Left cardiac atrium (tissue), 4 donors: ENCODE data around the gene R3HCC1L. TPM values are rescaled to one million over a fixed set of nuclear protein-coding genes. Genes with fewer than 3 reads are reported as not detected.
"Not testable (repeated sequence)": the region's sequence is repeated elsewhere in the genome, so short reads cannot be mapped to it uniquely, and the experiment has no call there.

Source experiments
- ATAC-seq, 2 donors: fragments of 200-7000 bp; cut with Tn5 transposase; one replicate each; pipeline ENCODE4 v1.9.1; 2020; ENCODE audit warnings: mild to moderate bottlenecking in 2 of 2, moderate library complexity in 2 of 2
- DNase-seq: peaks from one replicate; pipeline ENCODE4 v3.0.0-alpha.2; 2020
- intact Hi-C, 2 donors: fragments of 100-400 bp; cut with DNase I; formaldehyde crosslinking; loops; one replicate each; pipeline versions ENCODE4 v1.14.1 to v1.15.1; 2022 to 2023
- total RNA-seq, 2 donors: library from RNA; stranded (reverse); fragmentation: NEBNext Ultra II Directional; extraction: Animal tissue kit (Norgen Biotek cat#: 25700); gene quantifications; one replicate each; pipeline ENCODE4 v1.2.1, GENCODE V29; 2021
- donor health status: DM: no; HTN: yes; CAD: no.
- donor health status: DM: no; HTN: yes; CAD: no; lungs with severe emphysema.
- donor health status: DM: yes; HTN: yes; CAD: no.
- donor health status: Dilated cardiomyopathy.

The R3HCC1L gene
- total RNA-seq, 2 donors from 2014 or later = 6.4 to 6.6 TPM

GRCh38 chr10:98212196-98212595, 77.7 kb downstream of the R3HCC1L start:
- ATAC-seq (no peak), DNase-seq (no peak)
- intact Hi-C loops = no loop called here

GRCh38 chr10:98213740-98214139, 79.3 kb downstream of the R3HCC1L start:
- DNase-seq (no peak), ATAC-seq (no peak)
- intact Hi-C loops = no loop called here

- no peak for ATAC-seq
- intact Hi-C loops = no loop called here
- DNase-seq = no peak
These were observed 80.9 kb downstream of the R3HCC1L start for GRCh38 chr10:98215373-98215772.

GRCh38 chr10:98217801-98218200, 83.3 kb downstream of the R3HCC1L start:
- ATAC-seq (no peak), DNase-seq (no peak)

GRCh38 chr10:98223874-98224273, 89.4 kb downstream of the R3HCC1L start:
- ATAC-seq (no peak), DNase-seq (no peak)
- intact Hi-C loops = no loop called here

More at GRCh38 chr10:98217801-98218200, 83.3 kb downstream of the R3HCC1L start:
- intact Hi-C loops = no loop called here

GRCh38 chr10:98224509-98224908, 90.1 kb downstream of the R3HCC1L start:
- intact Hi-C loops = no loop called here
- DNase-seq = no peak
- ATAC-seq = no peak

GRCh38 chr10:98224996-98225395, 90.5 kb downstream of the R3HCC1L start:
- DNase-seq (no peak), ATAC-seq (no peak)
- intact Hi-C loops = no loop called here

- ATAC-seq (no peak), DNase-seq (no peak)
- intact Hi-C loops = no loop called here
These were observed 92.2 kb downstream of the R3HCC1L start for GRCh38 chr10:98226508-98227144.

- intact Hi-C loops, ATAC-seq, DNase-seq: not testable (repeated sequence)
These were observed 93.3 kb downstream of the R3HCC1L start for GRCh38 chr10:98227713-98228112.

GRCh38 chr10:98228266-98228665, 93.8 kb downstream of the R3HCC1L start:
- DNase-seq, ATAC-seq, intact Hi-C loops: not testable (repeated sequence)

GRCh38 chr10:98231417-98231816, 97.0 kb downstream of the R3HCC1L start:
- DNase-seq (no peak), ATAC-seq (no peak)
- intact Hi-C loops = no loop called here

- intact Hi-C loops = no loop called here
- DNase-seq = no peak
- no peak for ATAC-seq
These were observed 101.4 kb downstream of the R3HCC1L start for GRCh38 chr10:98235846-98236245.

- DNase-seq (no peak), ATAC-seq (no peak)
- intact Hi-C loops = no loop called here
These were observed 102.4 kb downstream of the R3HCC1L start for GRCh38 chr10:98236862-98237261.

- no peak for ATAC-seq
- no peak for DNase-seq
- intact Hi-C loops = no loop called here
These were observed 103.9 kb downstream of the R3HCC1L start for GRCh38 chr10:98238391-98238790.

GRCh38 chr10:98240524-98240923, 106.1 kb downstream of the R3HCC1L start:
- ATAC-seq = no peak

GRCh38 chr10:98242823-98243222, 108.4 kb downstream of the R3HCC1L start:
- DNase-seq = no peak
- intact Hi-C loops = loop anchor here in 1 of 2 donors (10.0 kb wide), 1 partner anchor 62 kb away; no protein-coding TSS in a partner anchor
- no peak for ATAC-seq

More at GRCh38 chr10:98240524-98240923, 106.1 kb downstream of the R3HCC1L start:
- no peak for DNase-seq
- intact Hi-C loops = loop anchor here in 1 of 2 donors (10.0 kb wide), 1 partner anchor 64 kb away; no protein-coding TSS in a partner anchor

- DNase-seq (no peak), ATAC-seq (no peak)
- intact Hi-C loops = loop anchor here in 1 of 2 donors (10.0 kb wide), 1 partner anchor 61 kb away; no protein-coding TSS in a partner anchor
These were observed 109.7 kb downstream of the R3HCC1L start for GRCh38 chr10:98244141-98244540.

GRCh38 chr10:98244586-98244985, 110.1 kb downstream of the R3HCC1L start:
- intact Hi-C loops = loop anchor here in 1 of 2 donors (10.0 kb wide), 1 partner anchor 60 kb away; no protein-coding TSS in a partner anchor
- ATAC-seq = no peak
- DNase-seq = no peak

GRCh38 chr10:98246911-98247805, 112.7 kb downstream of the R3HCC1L start:
- DNase-seq (no peak), ATAC-seq (no peak)
- intact Hi-C loops = loop anchor here in 1 of 2 donors (10.0 kb wide), 1 partner anchor 58 kb away; no protein-coding TSS in a partner anchor

- intact Hi-C loops = loop anchor here in 1 of 2 donors (10.0 kb wide), 1 partner anchor 57 kb away; no protein-coding TSS in a partner anchor
- DNase-seq (no peak), ATAC-seq (no peak)
These were observed 113.6 kb downstream of the R3HCC1L start for GRCh38 chr10:98248018-98248417.
